Endothelial cell of umbilical vein (primary cell): ENCODE measurements around the gene ARPC1A. TPM values are rescaled to one million over a fixed set of nuclear protein-coding genes. Genes with fewer than 3 reads are reported as not detected.

Source experiments
- BruUV-seq: library from RNA; stranded (reverse); fragments of 400-500 nt; replicated peaks from 2 replicates; lab custom pipeline; 2021; lab: Mats Ljungman, UMichigan
- CTCF ChIA-PET: fragments of 300-600, 350-600 bp; sonication (Branson Sonifier 250); formaldehyde crosslinking; loops from one replicate; lab custom pipeline; 2021; ENCODE audit warnings: antibody characterized with exemption, inconsistent platforms; lab: Charles Lee
- POLR2A ChIA-PET: fragments of 300-600, 350-600 bp; sonication (Branson Sonifier 250); formaldehyde crosslinking; loops from one replicate; lab custom pipeline; 2021; ENCODE audit warnings: antibody characterized with exemption, inconsistent platforms; lab: Charles Lee
- DNase-seq: peaks from one replicate; pipeline ENCODE4 v3.0.0-alpha.2; 2011; ENCODE audit warnings: low read depth, low spot score
- FAIRE-seq: peaks from 2 replicates; lab custom pipeline; 2011; peaks lifted over from hg19 to GRCh38; lab: Jason Lieb, UNC
- H2AFZ ChIP-seq: 2 replicates; pipeline ENCODE4 v1.6.0; 2012; ENCODE audit warnings: low read depth, low read length, control low read depth, inconsistent platforms
- H3K27ac ChIP-seq: 2 replicates; pipeline ENCODE4 v1.5.1; 2011; ENCODE audit warnings: low read depth, mild to moderate bottlenecking, control low read depth, low read length, moderate library complexity; ENCODE audit not compliant: insufficient read depth
- H3K27me3 ChIP-seq, 2 experiments: 2 replicates each; pipeline versions ENCODE4 v1.6.0 to v1.6.1; 2011; ENCODE audit warnings: low read length in 2 of 2, mixed read lengths in 1 of 2; ENCODE audit not compliant: control insufficient read depth in 2 of 2, insufficient read depth in 2 of 2
- H3K36me3 ChIP-seq, 2 experiments: 2 replicates in 1 of 2; 3 replicates in 1 of 2; pipeline ENCODE4 v1.5.1; 2011; ENCODE audit warnings: low read length in 2 of 2, mild to moderate bottlenecking in 1 of 2, moderate library complexity in 1 of 2; ENCODE audit not compliant: control insufficient read depth in 2 of 2, insufficient read depth in 2 of 2; ENCODE audit errors: extremely low read depth in 1 of 2
- H3K4me1 ChIP-seq: 3 replicates; pipeline ENCODE4 v1.5.1; 2011; ENCODE audit warnings: mild to moderate bottlenecking, low read length; ENCODE audit not compliant: control insufficient read depth, insufficient read depth; ENCODE audit errors: extremely low read depth
- H3K4me2 ChIP-seq: 2 replicates; pipeline ENCODE4 v1.6.1; 2011; ENCODE audit warnings: low read length, control low read depth, mixed read lengths; ENCODE audit not compliant: insufficient read depth
- H3K4me3 ChIP-seq, 3 experiments: fragments of 200-600 bp in 1 of 3; sonication (generic), shearing (Covaris generic) in 1 of 3; replicated peaks in 1 of 3; 2 replicates each; pipeline ENCODE4 v1.5.1; 2011 to 2016; ENCODE audit warnings: control low read depth in 3 of 3, low read length in 3 of 3, mild to moderate bottlenecking in 2 of 3, inconsistent platforms in 1 of 3, low read depth in 1 of 3, moderate library complexity in 1 of 3; ENCODE audit not compliant: insufficient read depth in 1 of 3
- H3K79me2 ChIP-seq: 2 replicates; pipeline ENCODE4 v1.6.0; 2012; ENCODE audit warnings: low read length, inconsistent platforms; ENCODE audit not compliant: control insufficient read depth, insufficient read depth
- H3K9ac ChIP-seq: replicated peaks from 2 replicates; pipeline ENCODE3; 2011; ENCODE audit warnings: low read length, control low read depth; ENCODE audit not compliant: insufficient read depth; ENCODE audit errors: extremely low read depth
- H3K9me1 ChIP-seq: replicated peaks from 3 replicates; pipeline ENCODE4 v1.6.0; 2011; ENCODE audit warnings: mild to moderate bottlenecking, low read length; ENCODE audit not compliant: control insufficient read depth, insufficient read depth; ENCODE audit errors: extremely low read depth
- H3K9me3 ChIP-seq: replicated peaks from 2 replicates; pipeline ENCODE4 v1.5.1; 2012; ENCODE audit warnings: low read length, inconsistent platforms; ENCODE audit not compliant: control insufficient read depth, insufficient read depth
- H4K20me1 ChIP-seq: replicated peaks from 2 replicates; pipeline ENCODE3; 2011; ENCODE audit warnings: mild to moderate bottlenecking, low read length; ENCODE audit not compliant: control insufficient read depth, insufficient read depth; ENCODE audit errors: extremely low read depth
- CTCF ChIP-seq, 2 donors: IDR thresholded peaks; 1 replicate in 1 of 2; 2 replicates in 1 of 2; pipeline ENCODE4 v1.5.1; 2011; ENCODE audit warnings: low read length in 2 of 2, mild to moderate bottlenecking in 2 of 2, moderate library complexity in 2 of 2, control low read depth in 1 of 2, inconsistent platforms in 1 of 2, low read depth in 1 of 2; ENCODE audit not compliant: insufficient read depth in 1 of 2; ENCODE audit errors: extremely low read depth in 1 of 2
- EZH2 ChIP-seq: IDR thresholded peaks from 2 replicates; pipeline ENCODE4 v1.6.1; 2012; ENCODE audit warnings: borderline replicate concordance, low read depth, mild to moderate bottlenecking, moderate library complexity, low read length, inconsistent platforms; ENCODE audit not compliant: severe bottlenecking
- FOS ChIP-seq: IDR thresholded peaks from 2 replicates; pipeline ENCODE4 v1.6.1; 2011; ENCODE audit warnings: mild to moderate bottlenecking, low read length, moderate library complexity, borderline replicate concordance; ENCODE audit not compliant: insufficient read depth
- GATA2 ChIP-seq: IDR thresholded peaks from 2 replicates; pipeline ENCODE4 v1.7.0; 2011; ENCODE audit warnings: low read depth, mild to moderate bottlenecking, moderate library complexity, mixed read lengths, low read length; ENCODE audit not compliant: insufficient read length, insufficient read depth
- JUN ChIP-seq: IDR thresholded peaks from 2 replicates; pipeline ENCODE4 v1.6.1; 2011; ENCODE audit warnings: borderline replicate concordance, low read depth; ENCODE audit not compliant: insufficient read length, insufficient read depth
- MYC ChIP-seq: IDR thresholded peaks from one replicate; pipeline ENCODE4 v1.6.1; 2011; ENCODE audit warnings: mild to moderate bottlenecking, low read depth, low read length
- POLR2A ChIP-seq: IDR thresholded peaks from 2 replicates; pipeline ENCODE4 v1.6.1; 2012; ENCODE audit warnings: low read depth, mild to moderate bottlenecking, control low read depth, low read length
- POLR2AphosphoS5 ChIP-seq: IDR thresholded peaks from 2 replicates; pipeline ENCODE4 v1.6.1; 2012; ENCODE audit warnings: low read depth, mild to moderate bottlenecking, control low read depth, low read length, moderate library complexity; ENCODE audit not compliant: insufficient read depth
- dilution Hi-C: fragments of 300-500 bp; cut with MboI; formaldehyde crosslinking; loops from one replicate; pipeline ENCODE4 v1.15.0; 2019; ENCODE audit warnings: low sequenced_read_pairs; ENCODE audit not compliant: extremely low pct_ligation_motif_present
- intact Hi-C: fragments of 100-400 bp; cut with micrococcal nuclease; formaldehyde crosslinking; loops from one replicate; pipeline ENCODE4 v1.10.0; 2022
- polyA plus RNA-seq, 4 experiments: library from polyadenylated mRNA; depleted of rRNA in 3 of 4; stranded (reverse) in 3 of 4; unstranded in 1 of 4; fragments of >200 nt; gene quantifications; 2 replicates each; pipeline versions ENCODE4 v1.2.1 to v1.2.3, GENCODE V29; 2011 to 2012; ENCODE audit warnings: missing spikeins in 1 of 4
- total RNA-seq: library from RNA; stranded (reverse); gene quantifications from 2 replicates; pipeline ENCODE4 v1.2.3, GENCODE V29; 2021
- TF ChIP-seq, protein P1 (sequence below): IDR thresholded peaks from 2 replicates; pipeline ENCODE4 v1.6.1; 2011; ENCODE audit not compliant: insufficient read depth, insufficient read length

The ARPC1A gene
- total and polyA plus RNA-seq, 2 donors (not counting 3 experiments of a cell fraction or from before 2014, with no cell fraction given), result 200 to 243 TPM

DNA sequence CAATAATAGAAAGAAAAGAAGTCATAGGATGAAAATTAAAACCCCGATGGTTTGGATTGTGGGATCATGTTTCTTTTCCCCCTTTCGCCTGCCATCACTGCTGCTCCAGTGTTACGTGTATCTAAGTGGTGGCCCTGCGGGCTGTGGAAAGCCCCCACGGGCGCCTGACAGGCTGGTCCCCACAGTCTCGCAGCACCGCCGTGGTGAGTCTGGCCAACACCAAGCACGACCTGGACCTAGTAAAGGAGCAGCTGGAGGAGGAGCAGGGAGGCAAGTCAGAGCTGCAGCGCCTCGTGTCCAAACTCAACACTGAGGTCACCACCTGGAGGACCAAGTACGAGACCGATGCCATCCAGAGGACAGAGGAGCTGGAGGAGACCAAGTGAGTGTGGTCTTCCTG is 33.6 kb upstream of the ARPC1A start:
- TF ChIP-seq POLR2AphosphoS5 (no peak), CTCF (IDR thresholded peaks at IDR 0.05; ENCODE audit: extremely low read depth in 1 of 2, insufficient read depth in 1 of 2, low read depth in 1 of 2, low read length in 2 of 2) (no peak), POLR2A (no peak), MYC (no peak), FOS (no peak), GATA2 (no peak), EZH2 (no peak), JUN (no peak)
- TF ChIP-seq, protein P1, sequence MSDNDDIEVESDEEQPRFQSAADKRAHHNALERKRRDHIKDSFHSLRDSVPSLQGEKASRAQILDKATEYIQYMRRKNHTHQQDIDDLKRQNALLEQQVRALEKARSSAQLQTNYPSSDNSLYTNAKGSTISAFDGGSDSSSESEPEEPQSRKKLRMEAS, result no peak
- ChIA-PET POLR2A (no interaction called here), CTCF (interaction anchor here (1.5 kb wide), 1 partner anchor 18 kb away, joined by 4 read pairs; no protein-coding TSS in a partner anchor)
- intact Hi-C loops (loop anchor here (10.0 kb wide), 1 partner anchor 137 kb away; no protein-coding TSS in a partner anchor), dilution Hi-C loops (no loop called here)
- H3K4me2 ChIP-seq, result no peak overlapping the region
- H3K27ac ChIP-seq, result no peak overlapping the region
- no peak overlapping the region for H3K9ac ChIP-seq
- BruUV-seq, result no TSS peak
- no peaks in the 10 kb centered on the region for H4K20me1 ChIP-seq
- H3K27me3 ChIP-seq, result no peaks in the 10 kb centered on the region
- H2AFZ ChIP-seq, result no peak overlapping the region
- H3K4me1 ChIP-seq, result no peaks in the 10 kb centered on the region
- no peak overlapping the region for H3K4me3 ChIP-seq
- no peaks in the 10 kb centered on the region for H3K9me3 ChIP-seq
- DNase-seq (no peak), FAIRE-seq (no peak)
- H3K79me2 ChIP-seq, result no peaks in the 10 kb centered on the region
- H3K9me1 ChIP-seq, result no peaks in the 10 kb centered on the region
- H3K36me3 ChIP-seq, result no peaks in the 10 kb centered on the region
